GM18505 (cell line): Measurements from ENCODE around the gene CST9L.

Source experiments
- ATAC-seq: cut with Tn5 transposase; IDR thresholded peaks from one replicate; pipeline ENCODE4 v1.9.1; 2021; ENCODE audit not compliant: unreplicated experiment
- POLR2A ChIP-seq: IDR thresholded peaks from 4 replicates; pipeline ENCODE4 v1.6.1; 2011; ENCODE audit warnings: borderline replicate concordance; ENCODE audit not compliant: insufficient read depth, insufficient read length; ENCODE audit errors: extremely low read depth

Gene CST9L

GRCh38 chr20:23602241-23602640 lies 34.0 kb upstream of the CST9L start:
- no peak for ATAC-seq
- no peak for TF ChIP-seq POLR2A

- no peak for ATAC-seq
Observed at GRCh38 chr20:23601715-23602114, 33.4 kb upstream of the CST9L start.

DNA sequence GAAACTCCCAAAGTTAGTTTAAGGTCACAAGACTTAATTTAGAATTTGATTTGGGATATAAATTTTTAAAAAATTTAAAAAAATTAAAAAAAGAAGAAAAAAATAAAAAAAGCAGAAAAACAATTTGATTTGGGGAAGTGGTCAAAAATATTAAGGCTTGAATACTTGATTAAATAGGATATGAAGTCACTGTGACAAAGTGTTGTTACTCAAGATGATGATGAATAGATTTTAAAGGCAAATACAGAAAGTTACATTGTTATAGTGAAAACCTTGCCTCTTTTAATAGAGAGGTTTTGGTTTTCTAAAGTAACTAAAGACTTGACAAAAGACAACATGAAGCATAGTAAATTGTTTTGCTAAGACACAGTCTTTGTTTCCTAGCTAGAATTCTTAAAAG lies 30.2 kb upstream of the CST9L start:
- no peak for TF ChIP-seq POLR2A
- ATAC-seq = no peak

More at GRCh38 chr20:23601715-23602114, 33.4 kb upstream of the CST9L start:
- TF ChIP-seq POLR2A = no peak

DNA sequence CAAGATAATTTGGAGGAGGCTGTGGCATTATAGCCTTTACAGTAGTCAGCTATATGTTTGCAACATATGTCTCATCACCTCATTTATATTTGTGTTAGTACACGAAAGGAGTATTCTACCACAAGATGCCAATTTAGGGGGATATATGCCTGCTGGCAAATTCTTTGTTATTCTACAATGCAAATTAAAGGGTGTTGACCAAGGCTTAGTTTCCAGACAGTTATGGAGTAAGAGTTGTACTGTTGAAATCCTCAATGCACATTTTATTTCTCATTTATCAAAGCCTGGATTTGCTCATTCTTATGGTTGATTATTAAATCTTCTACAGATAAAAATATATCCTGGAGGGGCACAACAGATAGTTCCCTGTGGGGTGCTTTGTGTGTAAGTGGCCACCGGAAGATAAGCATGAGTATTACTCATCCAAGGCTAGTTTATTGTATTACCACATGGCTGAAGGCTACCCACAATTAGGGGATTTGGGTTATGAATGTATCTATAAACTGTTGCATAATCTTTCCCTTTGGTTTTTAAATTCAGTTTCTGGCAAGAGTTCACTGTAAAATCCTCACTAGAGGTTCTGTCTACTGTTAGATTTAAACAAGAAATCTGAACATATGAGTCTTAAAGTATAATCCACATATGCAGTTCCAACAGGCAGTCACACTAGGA lies 28.4 kb upstream of the CST9L start:
- no peak for ATAC-seq
- no peak for TF ChIP-seq POLR2A

- no peak for TF ChIP-seq POLR2A
- no peak for ATAC-seq
Observed at GRCh38 chr20:23595941-23596340, 27.7 kb upstream of the CST9L start.

DNA sequence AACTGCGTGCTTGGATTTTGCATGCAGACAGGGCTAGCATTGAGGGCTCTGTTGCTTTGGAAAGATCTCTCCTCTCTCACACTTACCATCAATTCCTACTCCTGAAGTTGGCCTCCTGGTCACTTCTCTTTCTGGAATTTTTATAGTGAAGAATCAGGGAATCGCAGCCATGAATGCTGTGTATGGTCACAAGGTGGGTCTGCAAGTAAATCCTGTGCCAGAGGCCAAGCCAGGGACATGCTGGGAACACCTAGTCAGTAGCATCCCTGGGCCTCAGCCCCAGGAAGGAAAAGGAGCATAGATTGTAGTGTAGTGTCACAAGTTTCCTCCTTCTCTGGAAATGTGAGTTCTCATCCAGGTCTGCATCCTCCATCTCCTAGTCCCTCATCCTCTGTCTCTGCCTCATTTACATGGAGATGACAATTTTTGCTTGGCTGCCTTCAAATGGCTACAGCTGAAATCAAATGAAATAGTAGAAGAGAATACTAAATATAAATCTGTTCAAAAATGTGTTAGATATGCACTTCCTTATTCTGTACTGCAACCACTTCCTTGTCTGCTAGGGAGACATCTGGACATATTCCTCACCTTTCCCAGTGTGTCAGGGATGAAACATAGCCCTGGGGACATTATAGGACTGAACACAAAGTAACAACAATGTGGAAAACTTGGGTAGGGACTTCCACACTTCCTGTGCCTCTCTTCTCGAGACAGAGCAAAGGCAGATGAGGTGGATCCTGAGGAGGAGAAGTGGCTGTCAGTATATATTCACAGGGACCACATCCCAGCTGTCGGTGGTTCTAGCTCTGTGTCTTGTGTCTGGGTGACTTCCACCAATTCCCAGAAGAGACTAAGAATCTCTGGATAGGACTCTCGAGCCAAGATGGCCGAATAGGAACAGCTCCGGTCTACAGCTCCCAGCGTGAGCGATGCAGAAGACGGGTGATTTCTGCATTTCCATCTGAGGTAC lies 20.4 kb upstream of the CST9L start:
- ATAC-seq = no peak
- no peak for TF ChIP-seq POLR2A

DNA sequence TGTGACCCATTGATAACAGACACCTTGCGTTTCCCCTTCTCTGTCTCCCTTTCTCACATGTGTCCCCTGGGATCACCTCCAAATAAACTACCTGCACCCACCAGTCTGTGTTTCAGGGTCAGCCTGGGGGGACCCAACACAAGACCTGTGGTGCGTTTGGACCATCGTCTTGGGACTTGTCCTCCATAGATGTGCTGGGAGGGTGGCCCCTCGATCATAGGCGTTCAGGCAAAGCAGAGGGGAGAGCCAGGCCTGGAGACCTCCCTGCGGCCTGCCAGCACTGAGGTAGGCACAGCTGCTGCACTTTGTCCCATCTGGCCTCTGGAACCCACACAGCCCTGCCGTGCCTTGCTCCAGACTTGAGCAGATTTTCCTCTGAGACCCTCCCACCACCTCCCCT lies 19.3 kb upstream of the CST9L start:
- no peak for TF ChIP-seq POLR2A

DNA sequence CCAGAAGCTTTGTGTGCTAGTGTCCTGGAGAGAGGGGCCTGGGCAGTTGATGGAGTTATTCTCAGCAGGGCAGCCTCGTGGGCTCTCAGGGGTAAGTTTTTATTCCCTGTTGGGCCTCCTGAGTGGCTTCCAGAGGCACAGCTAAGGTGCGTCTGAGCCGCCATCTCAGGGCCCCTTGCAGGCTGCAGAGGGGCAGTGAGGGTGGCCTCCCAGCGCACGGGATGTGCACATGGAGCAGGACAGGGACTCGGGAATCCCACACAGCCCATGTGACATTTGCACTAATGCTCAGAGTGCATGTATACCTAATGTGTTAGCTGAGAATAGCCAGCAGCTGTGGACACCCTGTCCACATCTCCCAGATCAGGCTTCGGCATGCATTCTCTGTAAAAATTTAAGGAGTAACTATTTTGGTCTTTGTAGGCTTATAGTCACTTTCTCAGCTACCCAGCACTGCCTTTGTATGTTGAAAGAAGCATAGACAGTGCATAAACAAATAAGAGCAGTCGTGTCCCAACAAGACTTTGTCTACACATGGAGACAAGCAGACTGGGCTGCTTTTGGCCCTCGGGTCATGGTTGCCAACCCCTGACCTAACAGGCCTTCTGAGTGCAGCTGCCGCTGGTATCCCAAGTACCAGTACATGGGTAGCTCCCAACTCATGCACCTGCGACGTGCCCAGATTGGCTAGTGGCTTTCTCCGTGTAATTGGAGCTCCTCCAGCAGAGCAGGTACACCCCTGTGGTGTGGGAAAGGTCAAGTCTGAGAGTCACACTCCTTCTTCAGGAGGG lies 18.6 kb upstream of the CST9L start:
- TF ChIP-seq POLR2A = no peak
- ATAC-seq = no peak

More for the DNA sequence above, 19.3 kb upstream of the CST9L start:
- no peak for ATAC-seq

GRCh38 chr20:23585808-23586734 lies 17.8 kb upstream of the CST9L start:
- no peak for ATAC-seq
- TF ChIP-seq POLR2A = no peak

DNA sequence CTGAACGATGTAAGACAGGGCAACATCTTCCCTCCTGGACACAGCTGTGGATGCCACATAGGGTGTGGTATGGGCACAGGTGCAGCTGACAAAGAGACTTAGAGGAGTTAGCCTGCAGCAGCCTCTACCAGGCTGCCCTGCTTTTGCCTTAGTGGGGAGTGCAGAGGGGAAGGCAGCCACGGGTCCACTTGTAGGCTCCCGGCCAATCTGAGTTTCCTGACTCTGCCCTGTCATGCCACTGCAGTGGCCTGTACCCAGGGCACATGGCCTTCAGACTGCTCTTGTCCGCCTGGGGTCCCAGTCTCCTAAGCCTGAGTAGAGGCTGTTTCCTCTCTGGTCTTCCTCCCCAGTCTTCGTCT lies 17.1 kb upstream of the CST9L start:
- ATAC-seq = no peak
- TF ChIP-seq POLR2A = no peak

DNA sequence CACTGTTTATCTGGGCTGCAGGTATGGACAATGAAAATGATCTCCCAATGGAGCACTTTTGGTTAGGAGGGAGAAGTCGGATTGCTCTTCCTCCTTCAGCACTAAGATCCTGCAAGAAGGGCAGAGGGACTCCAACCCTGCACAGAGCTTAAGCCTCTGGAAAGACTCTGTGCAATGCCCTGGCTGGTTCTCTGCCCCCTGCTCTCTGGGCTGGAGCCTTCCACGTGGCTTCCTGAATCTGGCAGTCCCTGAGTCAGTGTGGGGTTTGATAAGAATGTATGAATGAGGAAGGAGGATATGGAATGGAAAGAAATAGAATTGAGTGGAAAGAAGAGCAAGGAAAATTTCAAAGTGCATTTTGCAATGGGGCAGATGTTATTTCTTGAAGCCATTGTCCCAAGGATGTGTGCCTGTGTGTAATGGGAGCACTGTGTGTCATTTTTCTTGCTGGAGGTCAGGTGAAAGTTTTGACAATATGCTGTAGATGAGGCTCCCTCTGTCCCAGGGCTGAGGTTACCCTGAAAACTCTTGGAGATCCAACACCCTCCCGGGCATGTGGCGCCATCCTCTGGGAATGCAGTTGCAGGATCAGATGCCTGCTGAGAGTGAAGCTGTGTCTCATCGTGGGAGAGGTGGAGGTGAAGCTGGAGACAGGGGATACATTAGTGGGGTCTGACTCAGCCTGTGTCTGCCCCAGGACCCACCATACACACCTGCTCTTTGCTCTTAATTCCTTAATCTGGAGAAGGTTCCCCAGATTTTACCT lies 16.3 kb upstream of the CST9L start:
- TF ChIP-seq POLR2A = no peak
- ATAC-seq = no peak

DNA sequence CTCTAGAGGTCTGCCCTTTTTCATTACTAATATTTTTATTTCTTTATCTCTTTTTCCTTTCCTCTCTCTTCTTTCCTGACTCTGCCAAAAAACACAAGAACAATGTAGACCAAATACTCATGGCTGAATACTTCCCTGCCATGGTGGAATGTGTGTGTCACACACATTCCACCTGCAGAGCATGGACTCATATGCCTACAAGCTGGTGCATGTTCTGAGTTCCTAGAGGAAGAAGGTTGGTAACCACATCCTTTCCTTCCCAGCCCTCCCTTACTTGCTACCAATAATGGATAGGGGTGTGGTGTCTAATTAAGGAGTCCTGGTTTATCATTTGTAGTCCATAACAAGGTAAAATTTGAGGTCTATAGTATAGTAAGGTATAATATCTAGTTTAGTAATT lies 15.2 kb upstream of the CST9L start:
- no peak for TF ChIP-seq POLR2A
- ATAC-seq = no peak
